ENCODE measurements around the gene INSYN2A. TPM values are rescaled to one million over a fixed set of nuclear protein-coding genes. Genes with fewer than 3 reads are reported as not detected.

INSYN2A gene
- total RNA-seq, 6 donors from 2014 or later: 0.26 to 2.7 (median 0.69) TPM; not detected in 2

DNA sequence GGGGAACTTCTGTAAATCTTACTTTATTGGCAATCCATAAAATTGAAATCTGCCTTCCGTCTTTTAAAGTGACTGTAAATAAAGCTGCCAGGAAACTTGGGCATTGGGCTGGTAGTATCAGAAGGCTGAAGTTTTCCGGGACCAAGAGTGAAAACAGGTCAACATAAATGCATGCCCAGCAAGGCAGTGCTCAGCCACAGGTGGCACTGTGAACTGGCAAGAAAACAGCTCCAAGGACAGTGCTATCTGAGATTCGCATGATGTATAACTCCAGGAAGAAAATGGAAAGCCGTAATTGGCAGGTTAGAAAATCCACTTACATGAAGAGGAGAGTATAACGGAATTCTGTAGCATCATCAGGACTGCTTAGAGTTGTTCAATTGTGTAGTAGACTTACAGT is 1.9 kb upstream of the INSYN2A start:
- TF ChIP-seq, protein P1, sequence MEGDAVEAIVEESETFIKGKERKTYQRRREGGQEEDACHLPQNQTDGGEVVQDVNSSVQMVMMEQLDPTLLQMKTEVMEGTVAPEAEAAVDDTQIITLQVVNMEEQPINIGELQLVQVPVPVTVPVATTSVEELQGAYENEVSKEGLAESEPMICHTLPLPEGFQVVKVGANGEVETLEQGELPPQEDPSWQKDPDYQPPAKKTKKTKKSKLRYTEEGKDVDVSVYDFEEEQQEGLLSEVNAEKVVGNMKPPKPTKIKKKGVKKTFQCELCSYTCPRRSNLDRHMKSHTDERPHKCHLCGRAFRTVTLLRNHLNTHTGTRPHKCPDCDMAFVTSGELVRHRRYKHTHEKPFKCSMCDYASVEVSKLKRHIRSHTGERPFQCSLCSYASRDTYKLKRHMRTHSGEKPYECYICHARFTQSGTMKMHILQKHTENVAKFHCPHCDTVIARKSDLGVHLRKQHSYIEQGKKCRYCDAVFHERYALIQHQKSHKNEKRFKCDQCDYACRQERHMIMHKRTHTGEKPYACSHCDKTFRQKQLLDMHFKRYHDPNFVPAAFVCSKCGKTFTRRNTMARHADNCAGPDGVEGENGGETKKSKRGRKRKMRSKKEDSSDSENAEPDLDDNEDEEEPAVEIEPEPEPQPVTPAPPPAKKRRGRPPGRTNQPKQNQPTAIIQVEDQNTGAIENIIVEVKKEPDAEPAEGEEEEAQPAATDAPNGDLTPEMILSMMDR (IDR thresholded peaks at IDR 0.05): no peak
- TF ChIP-seq POLR2AphosphoS5 (IDR thresholded peaks at IDR 0.05) (no peak), POLR2A (IDR thresholded peaks at IDR 0.05) (no peak), EP300 (IDR thresholded peaks at IDR 0.05) (no peak)
- 92% methylated on average over 5 of the region's 5 CpGs for WGBS, 2 donors
- no peak for ATAC-seq (ENCODE audit: low FRiP score in 2 of 2)

DNA sequence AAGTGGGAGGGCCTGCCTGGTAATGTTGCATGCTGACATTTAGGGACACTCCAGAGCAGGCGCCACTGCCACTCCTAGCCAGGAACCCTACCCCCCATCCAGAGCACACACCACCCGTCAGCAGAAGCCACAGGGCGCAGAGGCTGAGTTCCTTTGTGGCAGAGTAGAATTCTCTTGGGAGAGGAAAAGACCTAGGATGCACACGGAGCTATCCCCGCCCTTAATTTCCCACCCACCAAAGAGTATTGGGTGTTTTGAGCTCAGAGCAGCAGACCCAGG is 702 bp upstream of the INSYN2A start:
- Histone ChIP-seq H3K4me1 (peaks cover 14 to 30% (median 15%) of the 10 kb centered on the region in 4 donors), H3K27ac (no peak overlapping the region), H3K4me3 (no peak overlapping the region), H3K36me3 (no peaks in the 10 kb centered on the region), H3K27me3 (peaks cover 0 to 8% (median 3%) of the 10 kb centered on the region in 4 donors), H3K9me3 (no peaks in the 10 kb centered on the region)
- WGBS, 2 donors: 65% methylated on average over 5 of the region's 5 CpGs; no CpG with 5 or more reads in 1 of the 2 donors
- ATAC-seq (ENCODE audit: low FRiP score in 2 of 2) (no peak), DNase-seq (no peak)
- TF ChIP-seq POLR2A (IDR thresholded peaks at IDR 0.05) (no peak), POLR2AphosphoS5 (IDR thresholded peaks at IDR 0.05) (no peak), EP300 (IDR thresholded peaks at IDR 0.05) (no peak)
- TF ChIP-seq, protein P1 (IDR thresholded peaks at IDR 0.05): no peak

More for the DNA sequence above, 1.9 kb upstream of the INSYN2A start:
- no peaks in the 10 kb centered on the region for H3K9me3 ChIP-seq
- H3K4me3 ChIP-seq: no peak overlapping the region
- H3K27ac ChIP-seq: no peak overlapping the region
- peaks cover 0 to 8% (median 3%) of the 10 kb centered on the region in 4 donors for H3K27me3 ChIP-seq
- H3K36me3 ChIP-seq: no peaks in the 10 kb centered on the region
- no peak for DNase-seq
- peaks cover 14 to 30% (median 15%) of the 10 kb centered on the region in 4 donors for H3K4me1 ChIP-seq

DNA sequence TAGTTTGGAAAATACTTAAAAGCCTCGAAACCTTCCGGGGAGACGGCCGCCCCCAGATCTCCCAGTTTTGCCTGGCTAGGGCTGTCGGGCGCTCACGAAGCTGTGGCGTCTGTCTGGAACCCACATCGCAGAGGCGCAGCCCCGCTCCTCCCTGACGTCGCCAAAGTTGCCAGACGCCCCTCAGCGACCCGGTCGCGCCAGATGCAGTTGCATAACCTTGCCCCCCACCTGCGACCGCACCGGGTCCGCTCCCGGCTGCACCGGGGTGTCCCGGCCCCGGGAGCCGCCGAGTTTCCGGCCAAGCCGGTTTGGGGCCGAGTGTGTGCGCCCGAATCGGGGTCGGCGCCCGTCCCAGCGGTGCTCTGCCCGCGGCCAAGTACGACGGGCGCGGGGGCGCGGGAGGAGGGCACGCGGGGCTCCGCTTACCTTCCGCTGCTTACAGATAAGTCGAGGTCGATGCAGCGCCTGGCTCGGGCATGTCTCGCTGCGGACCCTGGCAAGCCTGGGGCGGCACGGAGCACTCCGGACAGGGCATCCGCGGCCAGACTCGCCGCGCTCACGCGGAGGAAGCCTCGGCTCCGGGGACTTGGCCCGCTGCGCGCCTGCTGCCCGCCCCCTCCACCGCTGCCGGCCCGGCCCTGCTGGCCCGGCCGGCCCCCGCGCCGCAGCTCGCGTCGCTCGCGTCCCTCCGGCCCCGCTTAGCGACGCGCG is 665 bp downstream of the INSYN2A start:
- peaks cover 14 to 30% (median 15%) of the 10 kb centered on the region in 4 donors for H3K4me1 ChIP-seq
- H3K36me3 ChIP-seq: no peaks in the 10 kb centered on the region
- H3K9me3 ChIP-seq: no peaks in the 10 kb centered on the region
- 0 to 3% methylated on average over 2 to 46 of the region's 91 CpGs for WGBS, 2 donors
- H3K4me3 ChIP-seq: peak overlapping the region; percentile 19 to 50 (median 43)
- H3K27me3 ChIP-seq: peaks cover 0 to 8% (median 3%) of the 10 kb centered on the region in 4 donors
- peak in 1 of 2 donors; percentile 67 for ATAC-seq (ENCODE audit: low FRiP score in 2 of 2)
- peak in 1 of 2 donors; percentile 86 for DNase-seq
- no peak overlapping the region for H3K27ac ChIP-seq
- TF ChIP-seq POLR2A (IDR thresholded peaks at IDR 0.05): no peak
- TF ChIP-seq POLR2AphosphoS5 (IDR thresholded peaks at IDR 0.05): no peak
- TF ChIP-seq, protein P1 (IDR thresholded peaks at IDR 0.05): no peak
- no peak for TF ChIP-seq EP300 (IDR thresholded peaks at IDR 0.05)

DNA sequence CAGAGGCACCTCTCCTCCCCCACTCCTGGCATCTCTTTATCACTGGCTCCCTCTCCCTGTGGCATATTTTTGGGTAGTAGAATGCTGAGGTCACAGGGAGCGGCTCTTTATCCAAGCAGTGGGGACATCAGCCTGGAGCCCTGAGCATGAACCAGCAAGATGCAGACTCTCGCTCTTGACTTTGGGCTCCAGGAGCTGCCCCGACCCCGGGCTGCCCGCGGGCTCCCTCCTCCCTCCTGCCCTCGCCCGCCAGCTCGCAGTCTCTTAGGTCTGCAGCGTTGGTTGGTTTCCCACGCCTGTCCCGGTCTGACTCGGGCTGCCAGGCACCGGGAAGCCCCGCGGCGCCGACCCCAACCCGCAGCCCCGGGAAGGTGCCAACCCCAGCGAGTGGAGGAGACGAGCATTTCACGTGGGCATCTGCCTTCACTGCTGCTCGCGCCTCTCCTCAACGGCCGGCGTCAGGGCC is 1.3 kb downstream of the INSYN2A start:
- 2 to 17% methylated on average over 1 to 16 of the region's 28 CpGs for WGBS, 2 donors
- Histone ChIP-seq H3K36me3 (no peaks in the 10 kb centered on the region), H3K27ac (no peak overlapping the region), H3K4me3 (peak overlapping the region in 3 of 4 donors; percentile 38 to 50 (median 48)), H3K9me3 (no peaks in the 10 kb centered on the region), H3K4me1 (peaks cover 14 to 30% (median 15%) of the 10 kb centered on the region in 4 donors), H3K27me3 (peaks cover 0 to 8% (median 3%) of the 10 kb centered on the region in 4 donors)
- ATAC-seq (ENCODE audit: low FRiP score in 2 of 2) (peak; percentile 6 to 9), DNase-seq (peak in 1 of 2 donors; percentile 82)
- TF ChIP-seq POLR2AphosphoS5 (IDR thresholded peaks at IDR 0.05): no peak
- TF ChIP-seq EP300 (IDR thresholded peaks at IDR 0.05): no peak
- TF ChIP-seq, protein P1 (IDR thresholded peaks at IDR 0.05): no peak
- no peak for TF ChIP-seq POLR2A (IDR thresholded peaks at IDR 0.05)

Measured in upper lobe of left lung (tissue), 6 donors.